Measurements from ENCODE around the gene CLCN2. TPM values are rescaled to one million over a fixed set of nuclear protein-coding genes. Genes with fewer than 3 reads are reported as not detected.

CLCN2 gene
- total RNA-seq, 1 experiment from 2014 or later = 2.9 TPM

DNA sequence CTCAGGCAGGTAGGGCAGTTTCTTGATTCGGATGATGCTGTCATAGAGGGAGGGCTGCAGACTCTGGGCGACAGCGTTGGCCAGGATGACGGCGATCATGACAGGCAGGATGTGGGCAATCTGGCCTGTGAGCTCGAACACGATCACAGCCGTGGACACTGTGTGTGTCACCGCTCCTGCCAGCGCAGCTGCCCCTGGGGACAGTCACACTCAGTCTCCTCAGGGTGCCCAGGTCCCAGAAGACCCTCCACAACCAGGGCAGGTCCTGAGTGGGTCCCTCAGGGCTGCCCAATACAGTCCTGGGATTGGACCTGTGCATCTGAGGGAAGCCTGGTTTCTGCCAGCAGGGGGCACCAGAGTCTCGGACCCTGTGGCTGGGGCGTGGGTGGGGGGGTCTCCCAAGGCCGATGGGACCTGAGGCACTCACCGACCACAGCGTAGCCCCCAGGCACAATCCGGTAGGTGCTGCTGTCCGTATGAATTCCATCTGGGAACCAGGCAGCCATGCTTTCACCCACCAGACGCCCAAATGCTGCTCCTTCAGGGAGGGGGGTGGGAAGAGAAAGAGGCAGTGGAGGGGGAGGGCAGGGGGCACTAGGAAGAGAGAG, 7.2 kb downstream of the CLCN2 start:
- Histone ChIP-seq H3K36me3 (0 out of 2 replicates have a peak, but pooled peaks cover 5% of the 10 kb centered on the region), H3K9me3 (no peaks in the 10 kb centered on the region), H3K4me3 (no peak overlapping the region), H3K27me3 (no peaks in the 10 kb centered on the region)
- peak; percentile 37 for DNase-seq

DNA sequence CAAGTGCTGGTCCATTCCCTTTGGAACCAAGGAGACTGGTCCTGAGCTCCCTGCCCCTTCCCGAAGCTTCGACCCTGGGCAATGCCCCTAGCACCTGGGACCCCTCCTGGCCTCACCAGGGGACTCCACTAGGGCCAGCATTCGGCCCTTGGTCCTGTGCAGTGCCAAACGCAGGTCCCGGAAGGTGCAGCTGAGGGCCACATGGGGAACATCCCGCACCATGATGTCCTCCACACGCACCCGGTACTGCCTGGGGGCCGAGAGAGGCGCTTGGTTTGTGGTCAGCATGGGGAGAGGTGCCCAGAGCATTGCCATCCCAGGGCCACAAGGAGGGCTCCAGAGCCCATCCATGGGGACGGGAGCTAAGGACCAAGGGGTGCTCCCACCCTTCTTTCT, 7.9 kb downstream of the CLCN2 start:
- H3K4me3 ChIP-seq = no peak overlapping the region
- no peaks in the 10 kb centered on the region for H3K27me3 ChIP-seq
- no peaks in the 10 kb centered on the region for H3K9me3 ChIP-seq
- DNase-seq = no peak
- H3K36me3 ChIP-seq = 0 out of 2 replicates have a peak, but pooled peaks cover 5% of the 10 kb centered on the region

DNA sequence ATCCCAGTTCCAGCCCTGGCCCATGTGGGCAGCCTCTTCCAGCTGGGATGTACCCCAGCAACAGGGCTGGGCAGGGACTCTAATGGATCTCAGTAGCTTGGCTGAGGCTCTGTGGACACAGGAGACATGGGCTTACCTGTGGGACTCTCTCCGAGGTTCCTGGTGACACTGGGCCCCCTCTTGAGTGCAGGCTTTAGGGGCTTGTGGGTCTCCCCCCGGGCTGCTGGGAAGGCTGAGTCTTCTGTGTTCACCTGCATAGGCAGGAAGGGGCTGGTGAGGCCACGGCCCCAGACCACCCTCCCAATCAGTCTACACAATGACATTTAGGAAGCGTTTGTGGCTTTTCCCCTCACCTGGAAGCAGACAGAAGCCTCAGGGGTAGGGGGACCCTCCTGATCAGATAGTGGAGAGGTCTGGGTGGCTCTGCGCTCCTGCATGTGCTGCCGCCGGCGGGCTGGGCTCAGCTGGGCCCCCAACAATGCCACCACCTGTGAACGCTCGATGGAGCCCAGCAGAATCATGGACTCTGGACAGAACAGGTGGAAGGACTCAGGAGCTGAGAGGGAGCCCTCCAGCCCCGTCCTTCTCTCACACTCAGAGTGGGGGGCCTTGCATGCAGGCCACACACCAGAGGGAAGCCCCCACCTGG, 8.4 kb downstream of the CLCN2 start:
- H3K27me3 ChIP-seq = no peaks in the 10 kb centered on the region
- DNase-seq = no peak
- no peaks in the 10 kb centered on the region for H3K9me3 ChIP-seq
- H3K4me3 ChIP-seq = no peak overlapping the region
- 0 out of 2 replicates have a peak, but pooled peaks cover 5% of the 10 kb centered on the region for H3K36me3 ChIP-seq

DNA sequence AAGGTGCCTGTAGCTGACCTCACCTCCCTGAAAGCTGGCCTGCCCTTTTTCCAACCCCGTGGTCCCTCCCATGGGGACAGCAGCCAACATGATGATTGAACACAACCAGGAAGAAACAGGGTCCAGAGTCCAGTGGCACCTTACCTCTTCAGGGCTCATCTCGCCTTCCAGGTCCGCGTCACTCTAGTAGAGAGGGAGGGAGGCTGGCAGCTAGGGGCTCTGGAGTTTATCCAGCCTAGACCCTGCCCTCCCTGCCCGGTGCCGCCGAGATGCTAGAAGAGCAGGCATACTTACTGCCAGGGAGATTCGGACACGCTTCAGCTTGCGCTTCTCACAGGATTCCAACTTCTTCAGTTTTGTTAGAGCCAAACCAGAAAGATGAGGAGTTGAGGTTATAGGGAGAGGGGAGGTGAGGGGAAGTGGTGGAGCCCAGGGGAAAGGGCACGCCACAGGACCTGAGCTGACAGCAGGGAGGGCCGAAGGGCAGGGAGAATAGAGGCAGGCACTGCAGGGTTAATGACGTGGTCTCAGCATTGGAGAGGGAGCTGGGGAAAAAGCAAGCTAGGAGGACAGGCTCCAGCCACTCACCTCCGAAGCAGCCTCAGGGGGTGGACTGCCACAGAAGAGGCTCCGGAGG, 9.1 kb downstream of the CLCN2 start:
- Histone ChIP-seq H3K27me3 (no peaks in the 10 kb centered on the region), H3K4me3 (no peak overlapping the region), H3K36me3 (peaks cover 5% of the 10 kb centered on the region; the same call in 1 of the 2 replicates), H3K9me3 (no peaks in the 10 kb centered on the region)
- DNase-seq = no peak

DNA sequence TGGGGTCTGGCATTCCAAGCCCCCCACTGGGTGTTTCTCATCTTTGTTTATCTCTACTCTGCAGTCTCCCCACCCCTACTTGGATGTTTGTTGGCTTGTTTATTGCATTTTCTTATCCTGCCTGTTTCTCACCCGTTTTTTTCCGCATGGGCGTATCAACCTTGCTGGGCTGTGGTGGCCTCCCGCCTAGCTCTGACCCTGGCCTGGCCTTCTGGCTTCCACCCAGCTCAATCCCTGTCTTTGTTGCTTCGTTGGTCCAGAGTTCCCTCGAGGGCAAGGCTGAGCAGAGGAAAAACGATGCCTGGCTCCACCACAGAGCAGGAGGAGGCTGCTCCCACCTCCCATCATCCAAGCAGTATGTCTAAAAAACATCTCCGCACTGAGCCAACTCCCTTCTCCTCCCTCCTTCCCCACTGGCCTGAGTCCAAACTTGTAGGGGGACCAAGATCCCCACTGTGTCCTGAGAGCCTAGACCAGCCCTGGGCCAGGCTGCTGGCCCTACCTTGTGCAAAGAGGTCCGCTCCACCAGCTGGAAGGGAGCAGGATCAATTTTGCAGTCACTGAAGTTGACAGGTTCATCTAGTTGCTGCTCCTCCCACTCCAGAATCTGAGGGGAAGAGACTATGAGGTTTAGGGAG, 9.8 kb downstream of the CLCN2 start:
- peaks cover 5% of the 10 kb centered on the region; the same call in 1 of the 2 replicates for H3K36me3 ChIP-seq
- DNase-seq = no peak
- no peaks in the 10 kb centered on the region for H3K27me3 ChIP-seq
- no peaks in the 10 kb centered on the region for H3K9me3 ChIP-seq
- H3K4me3 ChIP-seq = no peak overlapping the region

DNA sequence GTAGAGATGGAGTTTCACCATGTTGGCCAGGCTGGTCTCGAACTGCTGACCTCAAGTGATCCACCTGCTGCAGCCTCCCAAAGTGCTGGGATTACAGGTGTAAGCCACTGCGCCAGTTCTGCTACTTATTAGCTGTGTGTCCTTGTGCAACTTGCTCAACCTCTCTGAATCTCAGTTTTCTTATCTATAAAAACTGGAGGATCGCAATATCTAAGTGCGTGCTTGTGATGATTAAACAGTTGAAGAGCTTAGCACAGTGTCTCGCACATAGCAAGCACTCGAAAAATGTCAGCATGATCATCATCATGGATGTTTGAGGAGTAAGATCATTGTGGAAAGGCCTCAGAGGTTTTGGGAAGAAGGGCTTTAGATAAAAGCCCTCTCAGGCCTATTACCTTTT, 10.8 kb downstream of the CLCN2 start:
- no peaks in the 10 kb centered on the region for H3K9me3 ChIP-seq
- DNase-seq = no peak
- peaks cover 7% of the 10 kb centered on the region; the same call in 1 of the 2 replicates for H3K36me3 ChIP-seq
- no peaks in the 10 kb centered on the region for H3K27me3 ChIP-seq
- H3K4me3 ChIP-seq = no peak overlapping the region

DNA sequence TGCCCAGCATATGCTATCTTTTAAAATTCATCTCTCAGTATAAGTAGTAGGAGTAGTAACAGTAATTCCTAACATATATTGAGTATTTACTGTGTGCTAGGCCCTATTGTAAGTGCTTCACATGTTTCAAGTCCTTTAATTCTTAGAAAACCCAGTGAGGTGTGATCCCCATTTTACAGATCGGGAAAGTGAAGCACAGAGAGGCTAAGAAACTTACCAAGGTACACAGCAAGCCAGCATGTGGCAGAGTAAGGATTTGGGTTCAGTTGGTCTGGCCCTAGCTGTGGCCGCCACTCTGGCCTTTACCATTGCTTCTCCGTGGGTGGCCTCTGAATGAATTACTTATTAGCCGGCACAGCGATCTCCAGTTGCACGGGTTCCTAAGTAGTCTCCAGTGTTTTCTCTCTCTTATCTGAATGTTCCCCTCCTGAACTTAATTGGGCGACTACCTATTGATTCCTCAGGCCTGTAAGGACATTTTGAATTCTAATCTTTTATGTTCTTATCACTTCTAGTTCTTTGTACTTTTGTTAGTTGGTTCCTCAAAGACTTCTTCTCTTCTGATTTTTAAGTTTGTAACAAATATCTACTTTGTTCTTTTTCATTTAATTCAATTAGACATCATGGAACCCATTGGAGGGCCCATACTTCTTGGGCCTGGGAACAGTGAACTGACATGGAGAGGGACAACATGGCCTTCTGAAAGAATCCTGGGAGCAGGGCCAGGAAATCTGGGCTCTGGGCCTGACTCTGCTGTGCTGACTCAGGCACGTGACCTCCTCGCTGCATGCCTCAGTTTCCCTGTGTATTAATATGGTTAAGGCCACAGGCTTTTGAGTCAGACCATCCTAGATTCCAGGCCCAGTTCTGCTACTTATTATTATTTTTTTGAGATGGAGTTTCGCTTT, 11.6 kb downstream of the CLCN2 start:
- H3K4me3 ChIP-seq = no peak overlapping the region
- no peaks in the 10 kb centered on the region for H3K9me3 ChIP-seq
- no peaks in the 10 kb centered on the region for H3K27me3 ChIP-seq
- DNase-seq = no peak
- peaks cover 7% of the 10 kb centered on the region; the same call in 1 of the 2 replicates for H3K36me3 ChIP-seq

DNA sequence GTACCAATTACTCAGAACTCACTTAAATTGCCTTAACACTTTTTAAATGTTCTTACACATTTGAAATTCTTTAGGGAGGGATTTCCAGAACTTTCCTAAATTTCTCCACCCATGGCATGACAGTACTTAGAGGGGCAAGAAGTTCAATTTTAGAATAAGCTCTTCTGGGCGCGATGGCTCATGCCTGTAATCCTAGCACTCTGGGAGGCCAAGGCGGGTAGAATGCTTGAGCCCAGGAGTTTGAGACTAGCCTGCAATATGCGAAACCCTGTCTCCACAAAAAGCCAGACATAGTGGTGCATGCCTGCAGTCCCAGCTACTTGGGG, 13.4 kb downstream of the CLCN2 start:
- Histone ChIP-seq H3K36me3 (peaks cover 5% of the 10 kb centered on the region; the same call in 1 of the 2 replicates), H3K9me3 (no peaks in the 10 kb centered on the region), H3K4me3 (no peak overlapping the region), H3K27me3 (no peaks in the 10 kb centered on the region)
- no peak for DNase-seq

DNA sequence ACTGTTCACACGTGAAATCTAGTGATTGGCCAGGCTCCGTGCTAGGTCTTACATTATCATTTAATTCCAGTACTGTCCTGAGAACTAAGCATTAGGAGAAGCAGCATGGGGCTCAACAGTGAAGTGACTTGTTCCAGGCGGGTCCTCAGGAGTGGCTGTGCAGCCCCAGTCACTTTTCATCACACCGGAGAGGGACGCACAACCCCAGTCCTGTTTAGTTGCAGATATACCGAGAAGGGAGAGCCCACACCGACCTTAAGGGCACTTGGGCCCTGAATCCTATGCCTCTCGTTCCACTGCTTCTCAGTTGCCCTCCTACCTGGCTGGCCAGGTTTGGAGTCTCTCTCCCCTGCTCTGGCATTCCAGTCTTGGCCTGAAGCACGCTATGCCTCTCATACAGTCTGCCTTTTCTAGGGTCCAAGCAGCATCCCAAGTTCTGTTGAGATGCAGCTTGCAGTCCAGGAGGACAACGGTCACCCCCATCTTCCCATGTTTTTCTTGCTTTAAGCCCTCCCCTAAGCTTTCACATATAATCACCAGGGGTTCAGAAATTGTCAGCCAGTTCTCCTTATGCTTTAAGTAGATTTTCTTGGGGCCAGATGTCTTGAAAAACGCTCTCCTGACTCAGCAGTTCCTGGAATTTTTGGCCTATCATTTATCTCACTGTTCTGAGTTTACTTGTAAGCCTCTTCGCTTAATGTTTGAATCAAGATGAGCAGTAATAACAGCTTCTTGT, 13.9 kb downstream of the CLCN2 start:
- Histone ChIP-seq H3K36me3 (peaks cover 8% of the 10 kb centered on the region), H3K9me3 (no peaks in the 10 kb centered on the region), H3K27me3 (no peaks in the 10 kb centered on the region), H3K4me3 (no peak overlapping the region)
- DNase-seq = no peak

DNA sequence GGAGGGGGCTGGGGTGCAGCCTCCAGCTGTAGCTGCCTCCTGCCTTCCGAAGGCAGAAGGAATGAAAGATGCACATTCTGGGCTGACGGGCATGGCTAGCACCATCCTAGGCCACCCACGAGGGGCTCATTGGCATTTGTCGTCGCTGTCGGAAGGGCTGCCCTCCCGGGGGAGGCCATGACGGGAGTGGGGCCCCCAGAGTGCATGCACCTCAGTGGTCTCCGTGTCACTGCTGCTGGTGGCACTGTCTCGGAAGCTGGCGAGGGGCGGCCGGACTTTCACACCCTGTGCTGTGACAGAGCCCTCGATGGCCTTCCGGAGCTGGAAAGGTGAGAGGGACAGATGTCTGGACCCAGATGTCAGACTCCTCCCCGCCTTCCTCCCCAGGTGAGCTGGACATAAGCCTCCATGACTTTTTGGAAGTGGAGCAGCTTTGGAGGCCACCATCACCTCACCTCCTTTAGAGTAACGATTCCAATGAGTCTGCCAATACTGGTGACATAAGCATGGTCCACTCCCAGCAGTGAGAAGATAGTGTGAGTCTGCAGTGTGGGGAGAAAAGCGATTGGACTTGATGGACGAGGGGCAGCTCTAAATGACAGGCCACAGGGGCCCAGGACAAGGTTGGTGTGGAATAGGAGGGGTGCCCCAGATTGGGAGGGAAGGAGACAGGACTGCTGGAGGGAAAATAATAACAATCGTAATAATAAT, 14.8 kb downstream of the CLCN2 start:
- Histone ChIP-seq H3K9me3 (no peaks in the 10 kb centered on the region), H3K4me3 (no peak overlapping the region), H3K36me3 (peaks cover 13% of the 10 kb centered on the region), H3K27me3 (no peaks in the 10 kb centered on the region)
- DNase-seq = no peak

DNA sequence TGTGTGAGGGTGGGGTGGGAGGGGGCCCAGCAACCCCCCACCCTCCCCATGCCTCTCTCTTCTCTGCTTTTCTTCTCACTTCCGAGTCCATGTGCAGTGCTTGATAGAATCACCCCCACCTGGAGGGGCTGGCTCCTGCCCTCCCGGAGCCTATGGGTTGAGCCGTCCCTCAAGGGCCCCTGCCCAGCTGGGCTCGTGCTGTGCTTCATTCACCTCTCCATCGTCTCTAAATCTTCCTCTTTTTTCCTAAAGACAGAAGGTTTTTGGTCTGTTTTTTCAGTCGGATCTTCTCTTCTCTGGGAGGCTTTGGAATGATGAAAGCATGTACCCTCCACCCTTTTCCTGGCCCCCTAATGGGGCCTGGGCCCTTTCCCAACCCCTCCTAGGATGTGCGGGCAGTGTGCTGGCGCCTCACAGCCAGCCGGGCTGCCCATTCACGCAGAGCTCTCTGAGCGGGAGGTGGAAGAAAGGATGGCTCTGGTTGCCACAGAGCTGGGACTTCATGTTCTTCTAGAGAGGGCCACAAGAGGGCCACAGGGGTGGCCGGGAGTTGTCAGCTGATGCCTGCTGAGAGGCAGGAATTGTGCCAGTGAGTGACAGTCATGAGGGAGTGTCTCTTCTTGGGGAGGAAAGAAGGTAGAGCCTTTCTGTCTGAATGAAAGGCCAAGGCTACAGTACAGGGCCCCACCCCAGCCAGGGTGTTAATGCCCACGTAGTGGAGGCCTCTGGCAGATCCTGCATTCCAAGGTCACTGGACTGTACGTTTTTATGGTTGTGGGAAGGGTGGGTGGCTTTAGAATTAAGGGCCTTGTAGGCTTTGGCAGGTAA, 15.9 kb downstream of the CLCN2 start:
- Histone ChIP-seq H3K36me3 (peaks cover 11% of the 10 kb centered on the region), H3K9me3 (no peaks in the 10 kb centered on the region), H3K27me3 (no peaks in the 10 kb centered on the region), H3K4me3 (no peak overlapping the region)
- DNase-seq = peak; percentile 64

DNA sequence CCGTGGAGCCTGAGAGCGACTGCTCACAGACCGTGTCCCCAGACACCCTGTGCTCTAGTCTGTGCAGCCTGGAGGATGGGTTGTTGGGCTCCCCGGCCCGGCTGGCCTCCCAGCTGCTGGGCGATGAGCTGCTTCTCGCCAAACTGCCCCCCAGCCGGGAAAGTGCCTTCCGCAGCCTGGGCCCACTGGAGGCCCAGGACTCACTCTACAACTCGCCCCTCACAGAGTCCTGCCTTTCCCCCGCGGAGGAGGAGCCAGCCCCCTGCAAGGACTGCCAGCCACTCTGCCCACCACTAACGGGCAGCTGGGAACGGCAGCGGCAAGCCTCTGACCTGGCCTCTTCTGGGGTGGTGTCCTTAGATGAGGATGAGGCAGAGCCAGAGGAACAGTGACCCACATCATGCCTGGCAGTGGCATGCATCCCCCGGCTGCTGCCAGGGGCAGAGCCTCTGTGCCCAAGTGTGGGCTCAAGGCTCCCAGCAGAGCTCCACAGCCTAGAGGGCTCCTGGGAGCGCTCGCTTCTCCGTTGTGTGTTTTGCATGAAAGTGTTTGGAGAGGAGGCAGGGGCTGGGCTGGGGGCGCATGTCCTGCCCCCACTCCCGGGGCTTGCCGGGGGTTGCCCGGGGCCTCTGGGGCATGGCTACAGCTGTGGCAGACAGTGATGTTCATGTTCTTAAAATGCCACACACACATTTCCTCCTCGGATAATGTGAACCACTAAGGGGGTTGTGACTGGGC, 16.7 kb downstream of the CLCN2 start:
- no peak for DNase-seq
- Histone ChIP-seq H3K4me3 (no peak overlapping the region), H3K36me3 (peaks cover 11% of the 10 kb centered on the region), H3K9me3 (no peaks in the 10 kb centered on the region), H3K27me3 (no peaks in the 10 kb centered on the region)

DNA sequence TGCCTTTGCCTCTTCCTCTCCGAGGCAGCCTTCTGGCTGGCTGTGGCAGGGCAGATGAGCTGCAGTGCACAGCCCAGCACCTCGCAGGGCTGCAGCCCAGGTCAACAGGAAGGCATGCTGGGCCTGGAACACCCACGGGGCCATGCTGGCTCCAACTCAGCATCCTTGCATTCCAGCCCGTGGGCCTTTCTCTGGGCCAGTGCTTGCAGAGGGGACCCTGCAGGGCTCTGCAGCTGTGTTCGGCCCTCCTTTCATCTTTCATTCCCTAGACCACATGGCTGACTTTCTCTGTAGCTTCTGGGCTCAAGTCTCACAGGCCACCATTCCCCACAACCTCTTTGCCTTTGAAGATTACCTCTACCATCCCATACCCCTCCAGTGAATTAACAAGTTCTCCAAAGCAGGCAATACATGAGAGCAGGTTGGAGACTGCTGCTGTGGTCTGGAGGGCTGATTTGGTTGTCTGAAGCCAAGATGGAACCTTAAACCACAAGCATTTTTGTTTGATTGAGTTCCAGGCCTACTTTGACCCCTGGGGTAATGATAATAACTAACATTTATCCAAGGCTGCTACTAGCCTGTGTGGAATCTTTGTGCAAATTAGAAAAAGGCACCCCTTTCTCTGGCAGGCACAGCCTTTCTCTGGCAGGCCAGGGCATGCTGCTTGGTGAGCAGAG, 18.1 kb downstream of the CLCN2 start:
- Histone ChIP-seq H3K36me3 (peaks cover 14% of the 10 kb centered on the region), H3K4me3 (no peak overlapping the region), H3K27me3 (no peaks in the 10 kb centered on the region), H3K9me3 (no peaks in the 10 kb centered on the region)
- no peak for DNase-seq

DNA sequence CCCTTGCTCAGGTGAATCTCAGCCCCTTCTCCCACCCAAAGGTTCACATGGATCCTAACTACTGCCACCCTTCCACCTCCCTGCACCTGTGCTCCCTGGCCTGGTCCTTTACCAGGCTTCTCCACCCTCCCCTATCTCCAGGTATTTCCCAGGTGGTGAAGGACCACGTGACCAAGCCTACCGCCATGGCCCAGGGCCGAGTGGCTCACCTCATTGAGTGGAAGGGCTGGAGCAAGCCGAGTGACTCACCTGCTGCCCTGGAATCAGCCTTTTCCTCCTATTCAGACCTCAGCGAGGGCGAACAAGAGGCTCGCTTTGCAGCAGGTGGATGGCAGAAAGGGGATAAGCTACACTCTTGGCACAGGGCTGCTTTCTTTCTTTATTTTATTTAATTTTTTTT, 19.5 kb downstream of the CLCN2 start:
- no peak for DNase-seq
- Histone ChIP-seq H3K36me3 (peaks cover 20% of the 10 kb centered on the region), H3K4me3 (no peak overlapping the region), H3K9me3 (no peaks in the 10 kb centered on the region), H3K27me3 (no peaks in the 10 kb centered on the region)
